DMS114 treated with DMSO at 0.1 percent for 48 hours (cell line): ENCODE results near the gene DMBT1.

Experiments used
- DNase-seq: peaks from one replicate; lab custom pipeline; 2025; ENCODE audit not compliant: unreplicated experiment; lab: John Stamatoyannopoulos, UW

Gene DMBT1

DNA sequence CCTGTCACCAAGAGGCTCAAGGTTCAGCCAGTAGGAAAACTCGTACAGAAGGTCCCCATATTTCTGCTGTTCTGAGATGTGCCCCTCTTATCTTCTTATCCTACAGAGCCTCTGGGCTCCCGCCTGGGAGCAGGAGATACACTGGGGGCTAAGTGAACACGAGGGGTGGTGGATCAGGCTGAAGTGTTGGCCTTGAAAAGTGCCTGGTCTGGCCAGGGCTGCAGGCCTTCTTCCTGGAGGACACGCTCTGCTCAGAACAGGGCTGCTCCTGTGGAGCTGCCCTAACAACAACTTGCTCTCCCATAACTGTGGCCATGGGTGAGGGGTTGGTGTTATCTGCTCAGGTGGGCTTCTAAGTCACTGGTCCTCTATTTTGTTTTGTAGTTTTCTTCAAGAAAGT, 105.4 kb downstream of the DMBT1 start:
- no peak for DNase-seq

DNA sequence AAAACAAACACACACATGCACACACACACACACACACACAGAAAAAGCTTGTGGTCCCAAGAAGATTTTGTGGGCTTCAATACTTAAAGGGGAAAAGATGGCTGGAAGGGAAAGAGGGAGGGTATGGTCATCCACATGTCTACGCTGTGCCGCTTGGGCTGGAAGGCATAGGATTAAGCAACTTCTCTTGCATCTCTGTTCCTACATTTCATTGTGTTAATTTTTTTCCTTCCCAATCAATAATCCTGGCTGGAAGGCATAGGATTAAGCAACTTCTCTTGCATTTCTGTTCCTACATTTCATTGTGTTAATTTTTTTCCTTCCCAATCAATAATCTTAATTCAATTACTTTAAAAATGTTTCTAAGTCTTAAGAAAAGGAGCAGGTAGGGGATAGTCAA, 108.5 kb downstream of the DMBT1 start:
- no peak for DNase-seq

DNA sequence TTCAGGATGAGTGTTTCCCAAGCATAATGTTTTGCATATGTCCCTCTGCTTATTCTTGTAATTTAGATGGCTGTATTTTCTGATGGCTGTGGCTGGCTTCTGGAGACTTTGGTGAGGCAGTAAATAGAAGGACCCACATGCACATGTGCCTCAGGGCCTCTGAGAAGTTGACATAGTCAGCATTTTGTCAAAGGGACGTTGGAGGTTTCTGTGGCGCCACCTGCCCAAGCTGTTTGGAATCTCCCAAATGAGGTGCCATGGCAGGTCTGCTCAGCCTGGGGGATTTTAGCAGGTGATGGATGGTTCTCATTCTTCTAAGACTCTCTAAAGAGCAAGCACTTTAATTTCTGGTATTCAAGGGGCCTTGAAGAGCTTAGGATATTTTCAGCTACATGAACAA, 109.3 kb downstream of the DMBT1 start:
- no peak for DNase-seq

DNA sequence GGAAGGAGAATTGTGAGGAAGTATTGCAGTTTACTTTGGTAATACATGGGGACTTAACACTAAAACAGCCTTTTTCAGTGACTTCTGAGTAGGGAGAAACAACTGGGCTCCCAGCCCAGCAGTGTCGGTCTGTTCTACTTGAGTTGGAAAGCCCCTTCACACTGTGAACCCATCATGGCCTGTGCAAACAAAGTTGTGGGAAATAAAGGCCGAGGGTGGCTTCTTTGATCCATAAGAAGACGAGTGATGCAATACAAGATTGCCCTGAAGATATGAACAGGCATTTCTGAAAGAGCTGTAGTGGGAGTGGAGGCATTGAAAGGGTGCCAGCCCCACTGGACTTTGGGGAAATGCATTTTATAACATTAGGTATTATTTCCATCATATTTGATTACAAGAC, 110.8 kb downstream of the DMBT1 start:
- no peak for DNase-seq

DNA sequence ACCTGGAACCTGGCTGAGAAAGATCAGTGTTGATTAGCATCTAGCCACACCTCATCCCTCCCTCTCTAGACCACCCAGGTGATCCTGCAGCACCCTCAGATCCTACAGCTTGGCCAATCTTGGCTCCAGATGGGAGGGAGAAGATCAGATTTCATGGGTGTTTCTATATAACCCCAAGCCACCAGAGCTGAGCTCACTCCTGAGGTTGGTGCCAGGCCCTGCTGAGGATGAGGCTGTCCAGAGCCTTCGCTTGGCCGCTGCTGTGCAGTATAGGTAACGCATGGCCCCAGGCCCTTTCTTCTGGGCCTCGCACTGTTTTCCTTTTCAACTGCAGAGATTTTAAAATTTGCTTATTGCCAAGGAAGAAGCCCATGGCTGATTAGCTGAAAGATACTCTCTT, 112.1 kb downstream of the DMBT1 start:
- DNase-seq: no peak

DNA sequence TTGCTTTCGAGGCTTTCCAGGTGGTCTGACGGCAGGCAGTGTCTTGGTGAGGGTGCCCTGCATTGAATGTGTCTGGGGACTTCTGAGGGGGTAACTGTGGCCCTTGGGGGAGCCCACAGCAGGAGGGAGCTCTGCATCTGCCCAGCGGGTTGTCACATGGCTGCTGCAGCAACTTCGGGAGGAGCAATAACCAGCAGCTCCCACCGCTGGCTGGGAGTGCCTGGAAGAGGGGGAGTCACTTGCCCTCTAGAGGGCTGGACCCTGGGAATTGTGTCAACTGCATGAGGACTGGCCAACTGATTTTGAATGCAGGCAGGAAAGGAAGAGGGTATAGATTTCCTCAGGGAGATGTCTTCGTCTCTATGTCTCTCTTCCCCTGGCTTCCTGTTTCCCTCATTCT, 112.7 kb downstream of the DMBT1 start:
- no peak for DNase-seq

DNA sequence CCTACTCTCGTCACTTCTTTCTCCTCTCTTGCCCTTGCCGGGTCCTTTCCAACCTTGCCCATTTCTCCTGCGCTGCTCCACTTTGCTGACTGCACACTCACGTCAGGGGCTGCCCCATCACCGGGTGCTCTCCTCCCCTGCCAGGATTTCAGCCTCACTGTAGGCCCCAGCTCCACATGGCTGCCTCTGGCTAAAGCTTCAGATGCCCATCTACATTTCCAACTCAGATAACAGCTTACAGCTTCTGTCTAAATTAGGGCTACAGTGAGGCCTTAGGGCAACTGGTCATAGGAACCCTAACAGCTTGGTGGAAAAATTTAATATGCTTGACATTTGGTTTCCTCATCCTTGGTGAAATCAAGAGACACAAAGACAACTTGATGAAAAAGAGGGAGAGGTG, 113.2 kb downstream of the DMBT1 start:
- DNase-seq: no peak

DNA sequence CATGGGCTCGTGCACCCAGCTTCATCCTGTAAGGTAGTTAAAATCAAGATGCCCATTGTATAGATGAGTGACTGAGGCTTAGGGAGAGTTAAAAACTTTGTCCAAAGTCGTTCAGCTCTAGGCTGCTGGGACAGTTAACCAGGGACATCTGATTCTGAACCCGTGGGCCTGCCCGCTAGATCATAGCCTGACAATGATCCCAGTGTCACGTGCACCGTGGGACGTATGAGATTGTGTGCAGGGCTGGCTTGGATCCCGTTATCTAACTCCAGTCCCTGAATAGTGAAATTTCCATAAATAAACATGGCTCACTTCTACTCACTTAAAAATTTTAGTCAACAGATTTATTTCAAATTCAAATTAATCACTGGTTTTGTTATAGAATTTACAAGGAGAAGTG, 114.2 kb downstream of the DMBT1 start:
- DNase-seq: no peak

DNA sequence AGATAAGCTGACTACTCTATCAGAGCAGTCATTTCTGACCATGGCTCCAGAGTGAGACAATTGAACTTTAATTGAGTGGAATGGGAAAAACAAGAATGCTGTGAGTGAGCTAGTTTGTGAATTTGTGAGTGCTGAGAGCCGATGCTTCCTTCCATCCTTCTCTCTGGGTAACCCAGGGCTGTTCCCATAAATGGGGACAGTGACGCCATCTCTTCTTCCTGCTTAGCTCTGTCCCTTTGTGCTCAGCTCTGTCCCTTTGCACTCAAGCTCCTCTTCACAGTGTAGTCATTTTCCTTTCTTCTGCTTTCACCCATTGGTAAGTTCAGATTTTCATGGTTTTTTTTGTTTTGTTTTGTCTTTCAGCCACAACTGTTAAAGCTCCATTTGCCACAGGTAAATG, 114.7 kb downstream of the DMBT1 start:
- no peak for DNase-seq

DNA sequence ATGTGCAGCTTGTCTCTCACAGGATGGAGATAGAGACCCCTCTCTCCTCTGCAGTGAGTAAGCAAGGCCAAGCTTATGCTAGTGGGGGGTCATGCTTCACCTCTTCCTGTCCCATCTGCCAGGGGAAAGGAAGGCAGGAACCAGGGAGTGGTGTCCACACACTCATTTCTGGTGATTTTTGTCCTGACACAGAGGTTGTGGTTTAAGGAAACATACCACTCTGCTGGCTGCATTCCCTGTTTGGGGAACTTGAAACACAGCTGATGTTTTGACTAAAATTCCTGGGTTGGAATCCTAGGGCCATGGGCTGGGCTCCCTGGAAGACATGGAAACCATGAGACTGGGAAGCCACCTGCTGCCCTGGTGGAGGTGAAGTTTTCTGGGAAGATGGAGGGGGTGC, 117.7 kb downstream of the DMBT1 start:
- no peak for DNase-seq

DNA sequence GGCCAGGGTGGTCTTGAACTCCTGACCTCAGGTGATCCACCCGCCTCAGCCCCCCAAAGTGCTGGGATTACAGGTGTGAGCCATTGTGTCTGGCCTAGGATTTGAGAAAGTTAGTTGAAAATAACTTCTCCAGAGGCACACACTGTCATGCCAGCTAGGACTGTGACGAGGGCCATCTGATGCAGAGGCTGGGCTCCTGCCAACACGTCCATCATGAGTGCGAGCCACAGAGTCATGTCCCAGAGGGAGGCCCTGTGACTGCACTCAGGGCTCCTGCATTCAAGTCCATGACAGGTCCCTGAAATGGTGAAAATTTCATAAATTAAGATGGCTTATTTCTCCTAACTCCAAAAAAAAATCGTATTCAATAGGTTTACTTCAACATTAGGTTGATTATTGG, 122.0 kb downstream of the DMBT1 start:
- DNase-seq: no peak

DNA sequence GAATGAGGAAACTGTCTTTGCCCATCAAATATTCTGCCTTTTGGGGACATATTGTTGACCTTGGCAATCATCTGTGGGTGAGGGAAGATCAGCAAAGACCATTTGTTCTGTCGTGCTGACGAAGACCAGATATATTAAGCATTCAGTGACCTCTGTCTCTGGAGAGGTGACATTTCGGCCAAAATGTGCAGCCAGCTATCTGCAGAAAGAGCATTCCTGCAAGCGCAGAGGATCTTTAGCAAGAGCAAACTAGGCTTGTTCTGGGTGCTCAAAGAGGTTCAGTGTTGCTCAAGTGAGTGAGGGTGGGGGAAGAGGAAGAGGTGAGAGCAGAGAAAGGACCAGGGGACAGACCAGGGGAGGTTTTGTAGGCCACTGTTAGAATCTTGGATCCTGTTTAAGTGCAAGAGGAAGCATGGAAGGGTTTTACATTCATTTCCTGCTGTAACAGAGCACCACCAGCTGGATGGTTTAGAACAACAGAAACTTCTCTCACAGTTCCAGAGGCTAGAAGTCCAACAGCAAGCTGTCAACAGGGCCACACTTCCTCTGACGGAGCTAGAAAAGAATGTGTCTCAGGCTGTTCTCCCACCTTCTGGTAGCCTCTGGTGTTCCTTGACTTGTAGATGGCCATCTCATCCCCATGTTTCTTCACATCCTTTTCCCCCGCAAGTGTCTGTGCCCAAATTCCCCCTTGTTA, 127.9 kb downstream of the DMBT1 start:
- DNase-seq: no peak

DNA sequence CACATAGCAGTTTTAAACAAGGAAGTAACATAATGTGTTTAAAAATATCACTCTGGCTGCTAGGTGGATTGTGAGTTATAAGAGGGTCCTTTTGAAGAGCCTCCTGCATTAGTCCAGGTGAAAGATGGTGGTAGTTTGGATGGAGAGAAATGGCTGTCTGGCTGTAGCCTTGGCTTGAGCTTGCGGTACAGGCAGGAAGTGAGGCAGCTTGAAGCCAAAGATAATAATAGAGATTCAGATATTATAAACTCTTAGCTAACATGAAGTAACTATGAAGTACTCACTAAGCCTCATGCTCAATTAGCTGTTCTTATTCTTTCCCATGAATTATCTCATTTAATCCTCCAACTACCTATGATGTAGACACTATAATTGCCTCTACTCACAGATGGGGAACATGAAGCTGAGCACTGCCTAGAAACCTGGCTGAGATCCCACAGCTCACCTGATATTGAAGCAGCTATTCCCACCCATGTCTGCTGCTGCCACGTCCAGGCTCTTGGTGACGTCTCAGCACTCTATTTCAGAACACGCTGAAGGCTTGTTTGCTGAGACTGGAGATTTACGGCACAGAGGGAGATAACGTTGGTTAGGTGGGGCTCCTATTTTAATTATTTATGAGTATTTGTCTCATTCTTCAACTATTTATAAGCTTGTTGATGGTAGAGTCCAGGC, 128.7 kb downstream of the DMBT1 start:
- DNase-seq: no peak

DNA sequence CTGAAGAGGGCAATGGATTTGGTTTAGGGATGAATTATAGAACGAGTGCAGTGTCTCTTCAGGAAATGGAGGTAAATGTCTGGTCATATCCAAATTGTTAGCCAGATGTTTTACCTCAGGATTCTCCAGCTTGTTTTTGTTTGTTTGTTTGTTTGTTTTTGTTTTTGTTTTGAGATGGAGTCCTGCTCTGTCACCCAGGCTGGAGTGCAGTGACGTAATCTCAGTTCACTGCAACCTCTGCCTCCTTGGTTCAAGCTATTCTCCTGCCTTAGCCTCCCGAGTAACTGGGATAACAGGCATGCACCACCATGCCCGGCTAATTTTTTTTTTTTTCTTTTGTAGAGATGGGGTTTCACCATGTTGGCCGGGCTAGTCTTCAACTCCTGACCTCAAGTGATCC, 132.2 kb downstream of the DMBT1 start:
- no peak for DNase-seq
